ENCODE results near the gene TMEM147. TPM values are rescaled to one million over a fixed set of nuclear protein-coding genes. Genes with fewer than 3 reads are reported as not detected.

TMEM147 gene
- total and polyA plus RNA-seq, 2 donors: 57.0 to 141 TPM

- no peak for DNase-seq (ENCODE audit: extremely low spot score)
- Histone ChIP-seq H3K36me3 (ENCODE audit: insufficient read depth) (no peaks in the 10 kb centered on the region), H3K27ac (ENCODE audit: low read depth) (no peak overlapping the region), H3K4me1 (ENCODE audit: insufficient read depth) (no peaks in the 10 kb centered on the region), H3K4me3 (ENCODE audit: low read depth, low read length) (peak overlapping the region; percentile 91)
- WGBS: 72% methylated on average over 3 of the region's 3 CpGs
Measured at GRCh38 chr19:35544110-35544802, 1.2 kb upstream of the TMEM147 start.

- no peaks in the 10 kb centered on the region for H3K4me1 ChIP-seq (ENCODE audit: insufficient read depth)
- WGBS: 3% methylated on average over 27 of the region's 27 CpGs
- no peak for DNase-seq (ENCODE audit: extremely low spot score)
- H3K27ac ChIP-seq (ENCODE audit: low read depth): peak overlapping the region; percentile 68
- no peaks in the 10 kb centered on the region for H3K36me3 ChIP-seq (ENCODE audit: insufficient read depth)
- H3K4me3 ChIP-seq (ENCODE audit: low read depth, low read length): peak overlapping the region; percentile 91
Measured at GRCh38 chr19:35545855-35546381, 492 bp downstream of the TMEM147 start.

- H3K36me3 ChIP-seq (ENCODE audit: insufficient read depth): no peaks in the 10 kb centered on the region
- H3K4me1 ChIP-seq (ENCODE audit: insufficient read depth): no peaks in the 10 kb centered on the region
- WGBS: 82% methylated on average over 8 of the region's 8 CpGs
- H3K27ac ChIP-seq (ENCODE audit: low read depth): no peak overlapping the region
- no peak overlapping the region for H3K4me3 ChIP-seq (ENCODE audit: low read depth, low read length)
- DNase-seq (ENCODE audit: extremely low spot score): no peak
Measured at GRCh38 chr19:35546532-35546931, 1.1 kb downstream of the TMEM147 start.

- DNase-seq (ENCODE audit: extremely low spot score): no peak
Measured at GRCh38 chr19:35549174-35549788, 3.9 kb downstream of the TMEM147 start.

GRCh38 chr19:35549879-35550523 is 4.6 kb downstream of the TMEM147 start:
- DNase-seq (ENCODE audit: extremely low spot score): no peak
- H3K36me3 ChIP-seq (ENCODE audit: insufficient read depth): no peaks in the 10 kb centered on the region
- no peak overlapping the region for H3K4me3 ChIP-seq (ENCODE audit: low read depth, low read length)
- H3K27ac ChIP-seq (ENCODE audit: low read depth): no peak overlapping the region
- H3K4me1 ChIP-seq (ENCODE audit: insufficient read depth): no peaks in the 10 kb centered on the region
- WGBS: 81% methylated on average over 15 of the region's 15 CpGs

More at GRCh38 chr19:35549174-35549788, 3.9 kb downstream of the TMEM147 start:
- 20% methylated on average over 6 of the region's 6 CpGs for WGBS
- Histone ChIP-seq H3K4me3 (ENCODE audit: low read depth, low read length) (no peak overlapping the region), H3K36me3 (ENCODE audit: insufficient read depth) (no peaks in the 10 kb centered on the region), H3K27ac (ENCODE audit: low read depth) (no peak overlapping the region), H3K4me1 (ENCODE audit: insufficient read depth) (no peaks in the 10 kb centered on the region)

GRCh38 chr19:35551091-35551810 is 5.8 kb downstream of the TMEM147 start:
- Histone ChIP-seq H3K4me3 (ENCODE audit: low read depth, low read length) (no peak overlapping the region), H3K4me1 (ENCODE audit: insufficient read depth) (no peaks in the 10 kb centered on the region), H3K36me3 (ENCODE audit: insufficient read depth) (no peaks in the 10 kb centered on the region), H3K27ac (ENCODE audit: low read depth) (no peak overlapping the region)
- 85% methylated on average over 21 of the region's 21 CpGs for whole genome bisulfite sequencing
- no peak for DNase-seq (ENCODE audit: extremely low spot score)

- Histone ChIP-seq H3K4me3 (ENCODE audit: low read depth, low read length) (no peak overlapping the region), H3K4me1 (ENCODE audit: insufficient read depth) (no peaks in the 10 kb centered on the region)
- no peak for DNase-seq (ENCODE audit: extremely low spot score)
Measured at GRCh38 chr19:35552534-35553384, 7.3 kb downstream of the TMEM147 start.

GRCh38 chr19:35553385-35554000 is 8.1 kb downstream of the TMEM147 start:
- no peak overlapping the region for H3K4me3 ChIP-seq (ENCODE audit: low read depth, low read length)
- WGBS: 67% methylated on average over 14 of the region's 14 CpGs
- no peaks in the 10 kb centered on the region for H3K36me3 ChIP-seq (ENCODE audit: insufficient read depth)
- H3K27ac ChIP-seq (ENCODE audit: low read depth): no peak overlapping the region
- no peak for DNase-seq (ENCODE audit: extremely low spot score)
- no peaks in the 10 kb centered on the region for H3K4me1 ChIP-seq (ENCODE audit: insufficient read depth)

More at GRCh38 chr19:35552534-35553384, 7.3 kb downstream of the TMEM147 start:
- Histone ChIP-seq H3K27ac (ENCODE audit: low read depth) (no peak overlapping the region), H3K36me3 (ENCODE audit: insufficient read depth) (no peaks in the 10 kb centered on the region)
- WGBS: 73% methylated on average over 13 of the region's 13 CpGs

GRCh38 chr19:35554076-35554475 is 8.7 kb downstream of the TMEM147 start:
- DNase-seq (ENCODE audit: extremely low spot score): no peak
- Histone ChIP-seq H3K36me3 (ENCODE audit: insufficient read depth) (no peaks in the 10 kb centered on the region), H3K4me1 (ENCODE audit: insufficient read depth) (no peaks in the 10 kb centered on the region), H3K27ac (ENCODE audit: low read depth) (no peak overlapping the region), H3K4me3 (ENCODE audit: low read depth, low read length) (no peak overlapping the region)
- WGBS: 71% methylated on average over 5 of the region's 5 CpGs

GRCh38 chr19:35555301-35556005 is 10.0 kb downstream of the TMEM147 start:
- H3K4me1 ChIP-seq (ENCODE audit: insufficient read depth): no peaks in the 10 kb centered on the region
- H3K27ac ChIP-seq (ENCODE audit: low read depth): no peak overlapping the region
- 68% methylated on average over 30 of the region's 30 CpGs for WGBS
- no peak for DNase-seq (ENCODE audit: extremely low spot score)
- H3K4me3 ChIP-seq (ENCODE audit: low read depth, low read length): no peak overlapping the region
- no peaks in the 10 kb centered on the region for H3K36me3 ChIP-seq (ENCODE audit: insufficient read depth)

- H3K4me3 ChIP-seq (ENCODE audit: low read depth, low read length): no peak overlapping the region
- H3K4me1 ChIP-seq (ENCODE audit: insufficient read depth): no peaks in the 10 kb centered on the region
- no peaks in the 10 kb centered on the region for H3K36me3 ChIP-seq (ENCODE audit: insufficient read depth)
- WGBS: 83% methylated on average over 9 of the region's 9 CpGs
- no peak for DNase-seq (ENCODE audit: extremely low spot score)
- no peak overlapping the region for H3K27ac ChIP-seq (ENCODE audit: low read depth)
Measured at GRCh38 chr19:35556025-35556590, 10.7 kb downstream of the TMEM147 start.
